Endodermal cell (in vitro differentiated cells): ENCODE results near the gene BAG5. TPM values are rescaled to one million over a fixed set of nuclear protein-coding genes. Genes with fewer than 3 reads are reported as not detected.

Source experiments
- DNase-seq: peaks from one replicate; pipeline ENCODE4 v3.0.0-alpha.2; 2017
- H3K27ac ChIP-seq: 2 replicates; pipeline ENCODE4 v1.5.1; 2013; ENCODE audit warnings: mild to moderate bottlenecking, low read depth, low read length, moderate library complexity
- H3K27me3 ChIP-seq: 2 replicates; pipeline ENCODE4 v1.6.1; 2013; ENCODE audit warnings: mild to moderate bottlenecking, low read length, moderate library complexity; ENCODE audit not compliant: insufficient read depth, control insufficient read depth, poor library complexity, severe bottlenecking
- H3K36me3 ChIP-seq: 2 replicates; pipeline ENCODE4 v1.7.0; 2013; ENCODE audit warnings: mild to moderate bottlenecking, low read length, moderate library complexity; ENCODE audit not compliant: control insufficient read depth, insufficient read depth
- H3K4me1 ChIP-seq: one replicate; pipeline ENCODE4 v1.7.0; 2013; ENCODE audit warnings: low read length; ENCODE audit not compliant: control insufficient read depth, insufficient read depth
- H3K4me3 ChIP-seq: 2 replicates; pipeline ENCODE4 v1.5.1; 2013; ENCODE audit warnings: mild to moderate bottlenecking, low read length, moderate library complexity
- H3K9ac ChIP-seq: 2 replicates; pipeline ENCODE4 v1.6.1; 2013; ENCODE audit warnings: mild to moderate bottlenecking, low read length, moderate library complexity; ENCODE audit not compliant: poor library complexity, severe bottlenecking; ENCODE audit errors: extremely low read depth
- H3K9me3 ChIP-seq: 2 replicates; pipeline ENCODE4 v1.6.1; 2013; ENCODE audit warnings: mild to moderate bottlenecking, low read length, moderate library complexity; ENCODE audit not compliant: control insufficient read depth
- H3K27ac Mint-ChIP-seq: 2 replicates; pipeline ENCODE4 v1.8.0; 2020; ENCODE audit warnings: mixed read lengths
- H3K27me3 Mint-ChIP-seq: 2 replicates; pipeline ENCODE4 v1.8.0; 2021; ENCODE audit warnings: mild to moderate bottlenecking, mixed read lengths; ENCODE audit not compliant: insufficient read depth
- H3K36me3 Mint-ChIP-seq: 2 replicates; pipeline ENCODE4 v1.8.0; 2020; ENCODE audit warnings: low read depth, mixed read lengths
- H3K4me1 Mint-ChIP-seq: 2 replicates; pipeline ENCODE4 v1.8.0; 2020; ENCODE audit warnings: mixed read lengths
- H3K4me3 Mint-ChIP-seq: 2 replicates; pipeline ENCODE4 v1.8.0; 2020; ENCODE audit warnings: mild to moderate bottlenecking, moderate library complexity, mixed read lengths
- H3K9me3 Mint-ChIP-seq: 2 replicates; pipeline ENCODE4 v1.8.0; 2020; ENCODE audit warnings: mild to moderate bottlenecking, mixed read lengths
- CTCF ChIP-seq: fragments of 200-600 bp; sonication (generic); conservative IDR thresholded peaks from 2 replicates; pipeline ENCODE4 v1.5.0; 2021; ENCODE audit warnings: antibody characterized with exemption, mild to moderate bottlenecking
- WGBS, 2 experiments: methylation state at CpG; one replicate each; pipeline versions ENCODE4 v1.1.5 to v1.1.7; 2013; ENCODE audit warnings: missing lambda C conversion rate in 2 of 2, mixed read lengths in 1 of 2; ENCODE audit not compliant: insufficient coverage in 1 of 2, insufficient read length in 1 of 2; 5-methylcytosine and 5-hydroxymethylcytosine counted together
- total RNA-seq, 2 donors: library from RNA; stranded (reverse); fragmentation: NEBNext Ultra II Directional in 1 of 2; extraction: Animal tissue kit (Norgen Biotek cat#: 25700) in 1 of 2; gene quantifications; 2 replicates in 1 of 2; 3 replicates in 1 of 2; pipeline ENCODE4 v1.2.1, GENCODE V29; 2021

BAG5 gene
- total RNA-seq, 2 donors from 2014 or later, result 27.6 to 28.1 TPM

- H3K4me1 ChIP-seq, result no peaks in the 10 kb centered on the region
- no peaks in the 10 kb centered on the region for H3K9me3 ChIP-seq
- no peak overlapping the region for H3K4me3 ChIP-seq
- Mint-ChIP-seq H3K27ac (no peak overlapping the region), H3K36me3 (peaks cover 37% of the 10 kb centered on the region), H3K4me3 (no peak overlapping the region), H3K4me1 (peaks cover 8% of the 10 kb centered on the region), H3K9me3 (no peaks in the 10 kb centered on the region), H3K27me3 (no peaks in the 10 kb centered on the region)
- no peak overlapping the region for H3K9ac ChIP-seq
- peaks cover 28% of the 10 kb centered on the region for H3K36me3 ChIP-seq
- no peak for DNase-seq
- WGBS, 2 experiments, result 94 to 95% methylated on average over 16 to 18 of the region's 18 CpGs
- TF ChIP-seq CTCF, result no peak
- H3K27ac ChIP-seq, result no peak overlapping the region
- H3K27me3 ChIP-seq, result no peaks in the 10 kb centered on the region
These were observed 12.3 kb upstream of the BAG5 start for GRCh38 chr14:103574707-103575285.

- peaks cover 28% of the 10 kb centered on the region for H3K36me3 ChIP-seq
- H3K4me3 ChIP-seq, result no peak overlapping the region
- no peaks in the 10 kb centered on the region for H3K9me3 ChIP-seq
- 85 to 95% methylated on average over 3 to 6 of the region's 6 CpGs for WGBS, 2 experiments
- Mint-ChIP-seq H3K27me3 (no peaks in the 10 kb centered on the region), H3K4me3 (no peak overlapping the region), H3K27ac (no peak overlapping the region), H3K36me3 (peaks cover 37% of the 10 kb centered on the region), H3K9me3 (no peaks in the 10 kb centered on the region), H3K4me1 (peaks cover 11% of the 10 kb centered on the region)
- H3K4me1 ChIP-seq, result peaks cover 3% of the 10 kb centered on the region
- no peak for TF ChIP-seq CTCF
- H3K9ac ChIP-seq, result no peak overlapping the region
- no peak overlapping the region for H3K27ac ChIP-seq
- no peaks in the 10 kb centered on the region for H3K27me3 ChIP-seq
- no peak for DNase-seq
These were observed 11.6 kb upstream of the BAG5 start for GRCh38 chr14:103574104-103574503.

- Histone ChIP-seq H3K36me3 (peaks cover 17% of the 10 kb centered on the region), H3K27ac (peak overlapping the region; percentile 90), H3K9me3 (no peaks in the 10 kb centered on the region), H3K27me3 (no peaks in the 10 kb centered on the region), H3K4me1 (peaks cover 5% of the 10 kb centered on the region), H3K9ac (no peak overlapping the region), H3K4me3 (peak overlapping the region; percentile 49)
- DNase-seq, result no peak
- Mint-ChIP-seq H3K4me1 (peaks cover 8% of the 10 kb centered on the region), H3K27ac (peak overlapping the region; percentile 5), H3K4me3 (no peak overlapping the region), H3K27me3 (no peaks in the 10 kb centered on the region), H3K9me3 (no peaks in the 10 kb centered on the region), H3K36me3 (peaks cover 20% of the 10 kb centered on the region)
- WGBS, 2 experiments, result 83 to 85% methylated on average over 4 to 11 of the region's 11 CpGs
- TF ChIP-seq CTCF, result no peak
These were observed 7.0 kb upstream of the BAG5 start for GRCh38 chr14:103569408-103569807.
